ENCODE results near the gene WDR17.

The WDR17 gene

GRCh38 chr4:176102414-176103063 is 36.9 kb downstream of the WDR17 start:
- DNase-seq (ENCODE audit: low spot score) (no peak), ATAC-seq (ENCODE audit: low read depth) (no peak)
- no peaks in the 10 kb centered on the region for H3K36me3 ChIP-seq (ENCODE audit: low read depth)
- H3K27ac ChIP-seq (ENCODE audit: poor library complexity, severe bottlenecking), result no peak overlapping the region
- no peaks in the 10 kb centered on the region for H3K4me1 ChIP-seq (ENCODE audit: insufficient read depth, poor library complexity, severe bottlenecking)
- no peak overlapping the region for H3K4me3 ChIP-seq (ENCODE audit: severe bottlenecking)
- H3K9me3 ChIP-seq (ENCODE audit: severe bottlenecking), result no peaks in the 10 kb centered on the region
- H3K27me3 ChIP-seq (ENCODE audit: insufficient read depth, poor library complexity, severe bottlenecking), result no peaks in the 10 kb centered on the region
- no peak for TF ChIP-seq CTCF (IDR thresholded peaks at IDR 0.05; ENCODE audit: poor library complexity, severe bottlenecking)

- no peaks in the 10 kb centered on the region for H3K4me1 ChIP-seq (ENCODE audit: insufficient read depth, poor library complexity, severe bottlenecking)
- H3K27ac ChIP-seq (ENCODE audit: poor library complexity, severe bottlenecking), result no peak overlapping the region
- H3K27me3 ChIP-seq (ENCODE audit: insufficient read depth, poor library complexity, severe bottlenecking), result no peaks in the 10 kb centered on the region
- no peak overlapping the region for H3K4me3 ChIP-seq (ENCODE audit: severe bottlenecking)
- ATAC-seq (ENCODE audit: low read depth), result no peak
- no peak for DNase-seq (ENCODE audit: low spot score)
- no peaks in the 10 kb centered on the region for H3K9me3 ChIP-seq (ENCODE audit: severe bottlenecking)
- no peaks in the 10 kb centered on the region for H3K36me3 ChIP-seq (ENCODE audit: low read depth)
- no peak for TF ChIP-seq CTCF (IDR thresholded peaks at IDR 0.05; ENCODE audit: poor library complexity, severe bottlenecking)
Measured at GRCh38 chr4:176107695-176108094, 42.1 kb downstream of the WDR17 start.

GRCh38 chr4:176123710-176124407 is 58.2 kb downstream of the WDR17 start:
- Histone ChIP-seq H3K27ac (ENCODE audit: poor library complexity, severe bottlenecking) (no peak overlapping the region), H3K4me3 (ENCODE audit: severe bottlenecking) (no peak overlapping the region), H3K27me3 (ENCODE audit: insufficient read depth, poor library complexity, severe bottlenecking) (no peaks in the 10 kb centered on the region), H3K4me1 (ENCODE audit: insufficient read depth, poor library complexity, severe bottlenecking) (no peaks in the 10 kb centered on the region), H3K9me3 (ENCODE audit: severe bottlenecking) (no peaks in the 10 kb centered on the region), H3K36me3 (ENCODE audit: low read depth) (no peaks in the 10 kb centered on the region)
- peak; percentile 65; the same call in 2 of the 3 replicates for ATAC-seq (ENCODE audit: low read depth)
- TF ChIP-seq CTCF (IDR thresholded peaks at IDR 0.05; ENCODE audit: poor library complexity, severe bottlenecking), result peak; percentile 67
- no peak for DNase-seq (ENCODE audit: low spot score)

- H3K4me1 ChIP-seq (ENCODE audit: insufficient read depth, poor library complexity, severe bottlenecking), result no peaks in the 10 kb centered on the region
- H3K27me3 ChIP-seq (ENCODE audit: insufficient read depth, poor library complexity, severe bottlenecking), result no peaks in the 10 kb centered on the region
- H3K27ac ChIP-seq (ENCODE audit: poor library complexity, severe bottlenecking), result no peak overlapping the region
- no peak overlapping the region for H3K4me3 ChIP-seq (ENCODE audit: severe bottlenecking)
- ATAC-seq (ENCODE audit: low read depth) (no peak), DNase-seq (ENCODE audit: low spot score) (no peak)
- H3K36me3 ChIP-seq (ENCODE audit: low read depth), result no peaks in the 10 kb centered on the region
- H3K9me3 ChIP-seq (ENCODE audit: severe bottlenecking), result no peaks in the 10 kb centered on the region
- TF ChIP-seq CTCF (IDR thresholded peaks at IDR 0.05; ENCODE audit: poor library complexity, severe bottlenecking), result no peak
Measured at GRCh38 chr4:176125063-176125462, 59.4 kb downstream of the WDR17 start.

GRCh38 chr4:176134670-176135069 is 69.0 kb downstream of the WDR17 start:
- no peak for TF ChIP-seq CTCF (IDR thresholded peaks at IDR 0.05; ENCODE audit: poor library complexity, severe bottlenecking)
- DNase-seq (ENCODE audit: low spot score), result no peak
- Histone ChIP-seq H3K36me3 (ENCODE audit: low read depth) (no peaks in the 10 kb centered on the region), H3K4me1 (ENCODE audit: insufficient read depth, poor library complexity, severe bottlenecking) (no peaks in the 10 kb centered on the region), H3K4me3 (ENCODE audit: severe bottlenecking) (no peak overlapping the region), H3K9me3 (ENCODE audit: severe bottlenecking) (no peaks in the 10 kb centered on the region), H3K27me3 (ENCODE audit: insufficient read depth, poor library complexity, severe bottlenecking) (no peaks in the 10 kb centered on the region), H3K27ac (ENCODE audit: poor library complexity, severe bottlenecking) (no peak overlapping the region)
- no peak for ATAC-seq (ENCODE audit: low read depth)
